Spinal cord (tissue), 10 donors: ENCODE measurements around the gene TMEM45B. TPM values are rescaled to one million over a fixed set of nuclear protein-coding genes. Genes with fewer than 3 reads are reported as not detected.
"Not testable (repeated sequence)": the region's sequence is repeated elsewhere in the genome, so short reads cannot be mapped to it uniquely, and the experiment has no call there.

Source experiments
- DNase-seq, 6 donors: peaks; one replicate each; pipeline versions ENCODE4 v3.0.0 to v3.0.0-alpha.2; 2013 to 2015; ENCODE audit warnings: low spot score in 6 of 6, low read depth in 4 of 6
- H3K27ac ChIP-seq: one replicate; pipeline ENCODE4 v1.5.1; 2013; ENCODE audit warnings: low read depth, low read length, control low read depth
- H3K27me3 ChIP-seq: one replicate; pipeline ENCODE4 v1.6.1; 2013; ENCODE audit warnings: low read length; ENCODE audit not compliant: control insufficient read depth, insufficient read depth
- H3K36me3 ChIP-seq: one replicate; pipeline ENCODE4 v1.6.1; 2013; ENCODE audit warnings: low read length; ENCODE audit not compliant: control insufficient read depth, insufficient read depth
- H3K4me1 ChIP-seq: one replicate; pipeline ENCODE4 v1.6.1; 2013; ENCODE audit warnings: low read length; ENCODE audit not compliant: control insufficient read depth, insufficient read depth
- H3K4me3 ChIP-seq: one replicate; pipeline ENCODE4 v1.5.1; 2013; ENCODE audit warnings: low read depth, low read length, control low read depth
- H3K9me3 ChIP-seq: one replicate; pipeline ENCODE4 v1.6.1; 2013; ENCODE audit warnings: low read length; ENCODE audit not compliant: control insufficient read depth, insufficient read depth
- WGBS: methylation state at CpG from one replicate; pipeline ENCODE4 v1.1.5; 2013; ENCODE audit warnings: missing lambda C conversion rate; ENCODE audit not compliant: insufficient coverage; 5-methylcytosine and 5-hydroxymethylcytosine counted together
- polyA plus RNA-seq, 2 donors: library from polyadenylated mRNA; unstranded; fragments of 120-200 nt; gene quantifications; one replicate each; pipeline ENCODE4 v1.2.1, GENCODE V29; 2013; ENCODE audit not compliant: insufficient read length in 2 of 2
- total RNA-seq, 2 donors: library from RNA; depleted of rRNA in 1 of 2; stranded (reverse); fragments of 120-200 nt in 1 of 2; fragments of >200 nt in 1 of 2; gene quantifications; one replicate each; pipeline versions ENCODE4 v1.2.3 to v1.2.4, GENCODE V29; 2013 to 2014
- donor health status: healthy.

TMEM45B gene
- total and polyA plus RNA-seq, 4 donors = 1.7 to 6.3 (median 2.7) TPM

- H3K4me3 ChIP-seq, H3K27ac ChIP-seq, H3K4me1 ChIP-seq, H3K27me3 ChIP-seq, DNase-seq, H3K9me3 ChIP-seq, H3K36me3 ChIP-seq: not testable (repeated sequence)
- 100% methylated on average over 3 of the region's 4 CpGs for WGBS
Measured at GRCh38 chr11:129823281-129823680, 7.6 kb downstream of the TMEM45B start.

GRCh38 chr11:129823799-129824198, 8.2 kb downstream of the TMEM45B start:
- not testable (repeated sequence) for H3K27me3 ChIP-seq, H3K27ac ChIP-seq, H3K4me3 ChIP-seq, H3K9me3 ChIP-seq, H3K4me1 ChIP-seq, H3K36me3 ChIP-seq, DNase-seq
- 80% methylated on average over 2 of the region's 3 CpGs for WGBS

GRCh38 chr11:129825380-129825779, 9.7 kb downstream of the TMEM45B start:
- Histone ChIP-seq H3K27me3 (no peaks in the 10 kb centered on the region), H3K9me3 (no peaks in the 10 kb centered on the region), H3K27ac (no peak overlapping the region), H3K4me1 (no peaks in the 10 kb centered on the region), H3K4me3 (no peak overlapping the region), H3K36me3 (no peaks in the 10 kb centered on the region)
- 90% methylated on average over 2 of the region's 4 CpGs for WGBS
- no peak for DNase-seq

GRCh38 chr11:129828301-129828836, 12.7 kb downstream of the TMEM45B start:
- no peak for DNase-seq
- Histone ChIP-seq H3K36me3 (no peaks in the 10 kb centered on the region), H3K9me3 (no peaks in the 10 kb centered on the region), H3K27me3 (no peaks in the 10 kb centered on the region), H3K4me3 (no peak overlapping the region), H3K4me1 (no peaks in the 10 kb centered on the region), H3K27ac (no peak overlapping the region)
- 77% methylated on average over 3 of the region's 9 CpGs for WGBS

GRCh38 chr11:129829497-129829896, 13.8 kb downstream of the TMEM45B start:
- H3K36me3 ChIP-seq, H3K27ac ChIP-seq, DNase-seq, H3K27me3 ChIP-seq, H3K4me3 ChIP-seq, H3K9me3 ChIP-seq, H3K4me1 ChIP-seq: not testable (repeated sequence)

GRCh38 chr11:129831227-129831626, 15.6 kb downstream of the TMEM45B start:
- not testable (repeated sequence) for H3K36me3 ChIP-seq, H3K27me3 ChIP-seq, DNase-seq, H3K27ac ChIP-seq, H3K4me1 ChIP-seq, H3K9me3 ChIP-seq, H3K4me3 ChIP-seq
- WGBS = no CpG with 5 or more reads among the region's 4 CpGs

- H3K4me1 ChIP-seq, H3K4me3 ChIP-seq, H3K36me3 ChIP-seq, H3K9me3 ChIP-seq, H3K27ac ChIP-seq, DNase-seq, H3K27me3 ChIP-seq: not testable (repeated sequence)
- WGBS = 100% methylated on average over 5 of the region's 6 CpGs
Measured at GRCh38 chr11:129833260-129833659, 17.6 kb downstream of the TMEM45B start.

- not testable (repeated sequence) for H3K9me3 ChIP-seq, H3K4me3 ChIP-seq, H3K4me1 ChIP-seq, H3K27ac ChIP-seq, DNase-seq, H3K27me3 ChIP-seq, H3K36me3 ChIP-seq
- WGBS = no CpG with 5 or more reads among the region's 1 CpG
Measured at GRCh38 chr11:129836423-129836891, 20.8 kb downstream of the TMEM45B start.

- no peaks in the 10 kb centered on the region for H3K4me1 ChIP-seq
- WGBS = 93% methylated on average over 3 of the region's 9 CpGs
Measured at GRCh38 chr11:129836979-129837378, 21.3 kb downstream of the TMEM45B start.

GRCh38 chr11:129840236-129840635, 24.6 kb downstream of the TMEM45B start:
- WGBS = 64% methylated on average over 1 of the region's 4 CpGs
- Histone ChIP-seq H3K9me3 (no peaks in the 10 kb centered on the region), H3K4me1 (no peaks in the 10 kb centered on the region), H3K27ac (no peak overlapping the region), H3K36me3 (no peaks in the 10 kb centered on the region), H3K27me3 (no peaks in the 10 kb centered on the region), H3K4me3 (no peak overlapping the region)
- DNase-seq = no peak

More at GRCh38 chr11:129836979-129837378, 21.3 kb downstream of the TMEM45B start:
- no peak overlapping the region for H3K27ac ChIP-seq
- no peaks in the 10 kb centered on the region for H3K36me3 ChIP-seq
- DNase-seq = no peak
- no peaks in the 10 kb centered on the region for H3K27me3 ChIP-seq
- H3K4me3 ChIP-seq = no peak overlapping the region
- no peaks in the 10 kb centered on the region for H3K9me3 ChIP-seq
